HEK293T (cell line): ENCODE measurements around the gene TRPM5.

Experiments used
- FOXM1 ChIP-seq: fragments of 450-650 bp; IDR thresholded peaks from 2 replicates; pipeline ENCODE4 v1.6.1; 2017; ENCODE audit warnings: mild to moderate bottlenecking, borderline replicate concordance
- SUZ12 ChIP-seq: fragments of 450-650 bp; IDR thresholded peaks from 2 replicates; pipeline ENCODE4 v1.6.1; 2016; ENCODE audit warnings: mild to moderate bottlenecking

- no peak for TF ChIP-seq FOXM1
- no peak for TF ChIP-seq SUZ12
Observed at GRCh38 chr11:2411446-2412305, 32.6 kb downstream of the TRPM5 start.
